Sigmoid colon (tissue), 4 donors: ENCODE results near the gene MRPL37.

ENCODE experiments used
- POLR2A ChIP-seq, 2 donors: fragments of 450-650 bp; IDR thresholded peaks; one replicate each; pipeline ENCODE4 v1.6.1; 2016; ENCODE audit warnings: antibody characterized with exemption in 2 of 2, mild to moderate bottlenecking in 2 of 2, moderate library complexity in 2 of 2
- POLR2AphosphoS5 ChIP-seq, 4 donors: sonication (generic); formaldehyde crosslinking; IDR thresholded peaks; one replicate each; pipeline ENCODE4 v1.6.1; 2017; ENCODE audit warnings: antibody characterized with exemption in 4 of 4
- TF ChIP-seq, protein P1 (sequence below), 4 experiments: fragments of 450-650 bp in 3 of 4; fragments of 200-600 bp in 1 of 4; IDR thresholded peaks; one replicate each; pipeline ENCODE4 v1.5.1; 2016 to 2019; ENCODE audit warnings: antibody characterized with exemption in 4 of 4, mild to moderate bottlenecking in 3 of 4, moderate library complexity in 2 of 4

DNA sequence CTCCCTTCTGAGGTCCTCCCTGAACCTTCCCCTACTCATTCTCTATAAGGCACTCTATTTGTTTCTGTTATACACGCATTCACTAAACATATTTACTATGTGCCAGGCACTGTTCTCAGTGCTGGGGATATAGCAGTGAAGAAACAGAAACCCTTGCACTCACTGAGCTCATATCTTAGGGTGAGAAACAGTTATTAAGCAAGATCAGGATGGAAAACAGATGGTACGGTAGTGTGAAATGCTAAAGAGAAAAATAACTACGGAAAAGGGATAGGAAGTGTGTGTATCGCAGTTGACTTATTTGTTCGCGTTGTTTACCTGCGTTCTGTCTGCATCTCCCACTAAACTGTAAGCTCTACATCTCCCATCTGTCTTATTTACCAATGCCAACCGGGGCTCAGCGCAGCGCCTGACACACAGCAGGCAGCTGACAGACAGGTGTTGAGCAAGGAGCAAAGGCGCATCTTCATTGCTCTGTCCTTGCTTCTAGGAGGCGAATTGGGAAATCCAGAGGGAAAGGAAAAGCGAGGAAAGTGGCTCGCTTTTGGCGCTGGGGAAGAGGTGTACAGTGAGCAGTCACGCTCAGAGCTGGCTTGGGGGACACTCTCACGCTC is 709 bp upstream of the MRPL37 start:
- TF ChIP-seq, protein P1, sequence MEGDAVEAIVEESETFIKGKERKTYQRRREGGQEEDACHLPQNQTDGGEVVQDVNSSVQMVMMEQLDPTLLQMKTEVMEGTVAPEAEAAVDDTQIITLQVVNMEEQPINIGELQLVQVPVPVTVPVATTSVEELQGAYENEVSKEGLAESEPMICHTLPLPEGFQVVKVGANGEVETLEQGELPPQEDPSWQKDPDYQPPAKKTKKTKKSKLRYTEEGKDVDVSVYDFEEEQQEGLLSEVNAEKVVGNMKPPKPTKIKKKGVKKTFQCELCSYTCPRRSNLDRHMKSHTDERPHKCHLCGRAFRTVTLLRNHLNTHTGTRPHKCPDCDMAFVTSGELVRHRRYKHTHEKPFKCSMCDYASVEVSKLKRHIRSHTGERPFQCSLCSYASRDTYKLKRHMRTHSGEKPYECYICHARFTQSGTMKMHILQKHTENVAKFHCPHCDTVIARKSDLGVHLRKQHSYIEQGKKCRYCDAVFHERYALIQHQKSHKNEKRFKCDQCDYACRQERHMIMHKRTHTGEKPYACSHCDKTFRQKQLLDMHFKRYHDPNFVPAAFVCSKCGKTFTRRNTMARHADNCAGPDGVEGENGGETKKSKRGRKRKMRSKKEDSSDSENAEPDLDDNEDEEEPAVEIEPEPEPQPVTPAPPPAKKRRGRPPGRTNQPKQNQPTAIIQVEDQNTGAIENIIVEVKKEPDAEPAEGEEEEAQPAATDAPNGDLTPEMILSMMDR (IDR thresholded peaks at IDR 0.05), result no peak
- TF ChIP-seq POLR2AphosphoS5 (IDR thresholded peaks at IDR 0.05), result no peak
- TF ChIP-seq POLR2A (IDR thresholded peaks at IDR 0.05), result no peak
